ENCODE data around the gene NCAN.
A peak's percentile ranks its signal among the peaks of the same experiment; 100 is the strongest.
"Not testable (repeated sequence)": the region's sequence is repeated elsewhere in the genome, so short reads cannot be mapped to it uniquely, and the experiment has no call there.

NCAN gene

DNA sequence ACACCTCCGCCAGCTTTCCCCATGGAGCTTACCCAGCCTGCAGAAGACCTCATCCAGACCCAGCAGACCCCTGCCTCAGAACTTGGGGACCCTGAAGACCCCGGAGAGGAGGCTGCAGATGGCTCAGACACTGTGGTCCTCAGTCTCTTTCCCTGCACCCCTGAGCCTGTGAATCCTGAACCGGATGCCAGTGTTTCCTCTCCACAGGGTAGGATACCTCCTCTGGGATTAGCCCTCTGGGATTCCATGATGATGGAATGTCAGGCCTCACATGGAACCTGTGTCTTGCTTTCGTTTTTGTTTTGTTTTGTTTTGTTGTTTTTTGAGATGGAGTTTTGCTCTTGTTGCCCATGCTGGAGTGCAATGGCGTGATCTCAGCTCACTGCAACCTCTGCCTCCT lies 17.8 kb upstream of the NCAN start:
- DNase-seq (ENCODE audit: low read depth), result no peak

DNA sequence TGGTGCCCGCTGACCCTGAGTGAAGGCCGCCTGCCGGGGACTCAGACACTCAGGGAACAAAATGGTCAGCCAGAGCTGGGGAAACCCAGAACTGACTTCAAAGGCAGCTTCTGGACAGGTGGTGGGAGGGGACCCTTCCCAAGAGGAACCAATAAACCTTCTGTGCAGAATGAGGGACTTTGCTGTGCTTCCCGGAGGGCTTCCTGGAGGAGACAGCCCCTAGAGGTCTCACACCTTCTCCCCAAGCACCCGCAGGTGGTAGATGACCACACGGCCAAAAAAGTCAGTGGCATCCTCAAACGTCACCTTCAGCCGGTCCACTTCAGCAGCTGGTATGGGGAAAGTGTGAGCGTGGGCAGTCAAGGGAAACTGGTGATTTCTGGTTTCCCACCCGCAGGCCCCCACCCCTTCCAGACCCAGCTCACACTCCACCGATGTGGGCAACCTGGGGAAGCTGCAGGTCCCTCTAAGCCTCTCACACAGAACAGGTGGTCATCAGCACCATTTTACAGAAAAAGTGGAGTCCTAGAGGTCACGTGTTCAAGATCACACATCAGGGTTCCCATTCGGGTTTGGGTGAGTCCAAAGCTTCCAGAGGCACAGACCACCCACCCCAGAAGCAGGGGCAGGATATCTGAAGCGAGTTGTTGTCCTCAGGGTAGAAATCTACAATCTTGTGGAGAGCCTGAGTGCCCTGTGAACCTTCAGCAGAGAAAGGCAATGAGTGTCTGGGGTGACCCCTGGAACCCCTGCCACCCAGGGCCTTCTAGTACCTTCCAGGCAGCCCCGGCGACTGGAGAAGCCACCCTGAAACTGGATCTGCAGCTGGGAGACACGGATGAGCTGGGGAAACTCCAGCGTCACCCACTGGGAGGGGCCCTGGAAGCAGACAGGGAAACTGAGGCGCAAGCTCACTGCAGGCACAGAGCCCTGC lies 9.8 kb upstream of the NCAN start:
- no peak for DNase-seq (ENCODE audit: low read depth)

DNA sequence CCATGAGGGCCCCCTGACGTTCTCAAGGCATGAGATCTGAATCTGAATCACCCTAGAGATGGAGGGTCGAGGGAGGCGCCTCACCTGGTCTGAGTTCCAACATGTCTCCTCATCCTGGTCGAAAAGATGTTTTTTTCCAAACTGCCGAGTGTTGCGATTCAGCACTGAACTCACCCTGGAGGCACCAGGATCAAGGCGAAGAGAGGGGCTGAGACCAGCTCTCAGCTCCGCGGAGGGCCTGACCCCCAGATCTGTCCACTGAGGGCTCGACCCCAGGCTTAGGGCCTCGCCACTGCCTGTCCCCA lies 9.1 kb upstream of the NCAN start:
- DNase-seq (ENCODE audit: low read depth), result no peak

GRCh38 chr19:19203012-19203856 lies 8.5 kb upstream of the NCAN start, which contains the start of gene NR2C2AP:
Gene NR2C2AP, minus strand, starts transcription at chr19:19203414. Its CDS starts 354 bp downstream, at chr19:19203060.
- peak; percentile 85 for DNase-seq (ENCODE audit: low read depth)

GRCh38 chr19:19204181-19204580 lies 7.6 kb upstream of the NCAN start:
- DNase-seq (ENCODE audit: low read depth), result no peak

DNA sequence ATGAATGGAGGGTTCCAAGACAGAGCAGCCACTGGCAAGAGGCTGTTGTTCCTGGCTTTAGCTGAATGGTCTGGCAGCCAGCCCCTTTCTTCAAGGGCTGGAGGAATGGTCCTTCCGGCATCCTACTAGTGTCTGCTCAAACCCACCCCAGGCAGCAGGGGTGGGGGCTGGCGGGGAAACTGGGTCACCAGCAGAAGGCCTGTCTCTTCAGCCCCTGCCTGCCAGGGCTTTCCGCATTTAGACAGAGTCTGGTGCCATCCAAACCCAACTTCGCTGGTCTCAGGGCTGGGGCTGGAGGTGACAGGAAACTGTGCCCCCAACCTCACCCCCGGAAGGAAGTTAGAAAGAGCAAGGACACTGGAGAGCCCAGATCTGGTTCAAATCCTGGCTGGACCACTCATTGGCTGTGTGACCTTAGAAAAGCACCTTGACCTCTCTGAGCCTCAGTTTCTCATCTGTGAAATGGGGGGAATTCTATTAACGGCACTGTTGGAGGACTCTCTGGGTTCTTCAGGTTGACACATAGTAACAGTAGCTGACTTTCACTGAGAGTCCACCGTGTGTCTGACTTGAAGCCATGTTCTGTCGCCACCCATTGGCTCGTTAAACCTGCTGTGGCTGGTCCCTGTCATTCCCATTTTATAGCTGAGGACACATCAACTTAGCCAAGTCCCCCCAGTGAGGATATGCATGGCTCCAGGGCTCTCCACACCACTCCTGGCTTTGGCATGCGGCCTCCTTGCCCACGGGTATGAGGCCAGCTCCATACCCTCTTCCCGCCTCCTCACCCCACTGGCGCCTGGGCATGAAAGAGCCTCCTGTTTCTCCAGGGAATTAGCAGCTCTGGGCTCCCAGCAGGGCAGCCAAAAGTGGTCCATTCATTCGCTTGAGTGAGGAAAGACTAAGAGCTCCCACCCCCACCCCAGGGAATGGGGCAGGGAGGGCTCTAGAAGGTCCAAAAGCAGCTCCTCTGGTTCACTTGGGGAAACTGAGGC lies 6.0 kb upstream of the NCAN start:
- no peak for DNase-seq (ENCODE audit: low read depth)

DNA sequence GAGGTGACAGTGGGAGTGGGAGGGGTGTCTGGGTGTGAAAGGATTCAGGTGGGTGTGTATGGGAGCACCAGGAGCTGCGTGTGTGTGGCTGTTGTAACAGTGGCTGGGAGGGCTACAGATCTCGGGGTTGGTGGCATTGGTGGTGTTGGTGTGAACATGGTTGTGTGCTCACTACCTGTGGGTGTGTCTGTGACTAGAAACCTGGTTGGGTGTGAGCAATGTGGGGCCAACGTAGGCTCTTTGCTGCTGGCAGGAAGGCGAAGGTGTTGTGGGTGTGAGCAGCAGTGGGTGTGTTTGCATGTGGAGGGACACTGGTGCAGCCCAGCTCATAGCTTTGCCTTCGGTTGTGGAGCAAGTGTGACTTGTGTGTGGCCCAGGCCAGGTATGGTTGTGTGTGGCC lies 4.8 kb upstream of the NCAN start:
- no peak for DNase-seq (ENCODE audit: low read depth)

- no peak for DNase-seq (ENCODE audit: low read depth)
These were observed 3.9 kb upstream of the NCAN start for GRCh38 chr19:19207637-19208572.

- DNase-seq (ENCODE audit: low read depth), result no peak
These were observed 2.4 kb upstream of the NCAN start for GRCh38 chr19:19209372-19209771.

GRCh38 chr19:19212916-19213315 lies 1.2 kb downstream of the NCAN start:
- no peak for DNase-seq (ENCODE audit: low read depth)

DNA sequence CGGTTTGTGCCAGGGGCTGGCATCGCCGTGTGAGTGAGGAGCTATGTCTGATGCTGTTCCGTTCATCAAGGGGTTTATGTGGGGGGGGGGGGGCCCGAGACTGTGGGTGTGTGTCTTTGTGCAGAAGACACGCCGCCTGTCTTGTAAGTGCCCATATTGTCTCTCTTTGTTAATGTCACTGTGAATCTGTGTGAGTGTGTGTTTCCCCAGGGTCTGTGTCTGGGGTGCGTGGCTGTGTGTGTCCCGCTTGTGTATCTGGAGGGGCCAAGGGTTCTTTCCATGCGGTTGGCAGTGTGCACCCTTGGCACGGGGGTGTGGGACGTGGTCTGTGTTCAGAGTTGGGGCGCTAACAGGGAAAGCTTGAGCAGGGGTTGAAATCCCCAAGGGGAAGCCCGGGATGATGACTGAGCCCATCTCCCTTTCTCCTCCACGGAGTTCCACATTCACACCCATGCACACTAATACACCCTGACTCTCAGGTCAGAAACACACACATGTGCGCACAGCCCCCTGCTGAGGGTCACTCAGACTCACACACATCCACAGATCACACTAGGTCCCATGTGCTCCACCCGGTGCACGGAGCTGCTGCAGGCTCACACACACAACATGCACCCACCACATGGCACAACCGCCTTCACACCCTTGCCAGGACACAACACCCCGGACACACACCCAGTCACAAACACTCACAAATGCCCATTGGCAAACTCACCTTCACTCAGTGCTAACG lies 1.8 kb downstream of the NCAN start:
- no peak for DNase-seq (ENCODE audit: low read depth)

GRCh38 chr19:19214159-19214490 lies 2.4 kb downstream of the NCAN start:
- DNase-seq (ENCODE audit: low read depth), result no peak

GRCh38 chr19:19214892-19215291 lies 3.1 kb downstream of the NCAN start:
- no peak for DNase-seq (ENCODE audit: low read depth)

DNA sequence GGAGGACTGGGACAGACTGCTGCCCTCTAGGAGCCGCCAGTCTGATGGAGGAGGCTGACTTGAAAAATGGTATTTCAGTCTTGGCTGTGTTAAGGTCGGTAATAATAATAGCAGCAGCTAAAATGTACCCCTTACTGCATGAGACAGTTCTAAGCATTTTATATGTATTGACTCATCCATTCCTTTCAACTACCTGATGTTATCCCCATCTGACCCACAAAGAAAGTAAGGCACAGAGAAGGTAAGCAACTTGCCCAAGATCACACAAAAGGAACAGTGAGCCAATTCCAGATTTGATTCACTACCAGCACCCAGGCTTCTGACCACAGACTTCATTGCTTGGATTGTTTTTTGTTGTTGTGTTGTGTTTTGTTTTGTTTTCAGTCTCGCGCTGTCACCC lies 4.0 kb downstream of the NCAN start:
- DNase-seq (ENCODE audit: low read depth), result no peak

DNA sequence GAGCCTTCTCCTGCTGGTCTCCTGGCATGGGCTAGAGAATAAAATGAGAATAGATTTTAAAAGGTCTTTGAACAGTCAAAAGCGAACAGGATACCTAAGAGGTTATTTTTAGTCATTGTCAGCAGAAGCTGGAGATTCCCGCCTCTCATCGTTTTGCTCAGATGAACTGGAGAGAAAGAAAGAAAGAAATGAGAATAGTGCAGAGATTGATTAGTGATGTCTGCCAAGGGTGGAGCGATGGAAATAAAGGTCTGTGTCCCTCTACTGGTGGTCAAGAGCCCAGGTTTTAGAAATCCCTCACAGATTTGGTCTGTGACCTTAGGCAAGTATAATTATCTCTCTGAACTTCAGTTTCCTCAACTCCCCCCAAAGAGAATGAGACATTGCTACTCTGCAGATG lies 5.3 kb downstream of the NCAN start:
- no peak for DNase-seq (ENCODE audit: low read depth)

- no peak for DNase-seq (ENCODE audit: low read depth)
These were observed 7.2 kb downstream of the NCAN start for GRCh38 chr19:19218911-19219310.

DNA sequence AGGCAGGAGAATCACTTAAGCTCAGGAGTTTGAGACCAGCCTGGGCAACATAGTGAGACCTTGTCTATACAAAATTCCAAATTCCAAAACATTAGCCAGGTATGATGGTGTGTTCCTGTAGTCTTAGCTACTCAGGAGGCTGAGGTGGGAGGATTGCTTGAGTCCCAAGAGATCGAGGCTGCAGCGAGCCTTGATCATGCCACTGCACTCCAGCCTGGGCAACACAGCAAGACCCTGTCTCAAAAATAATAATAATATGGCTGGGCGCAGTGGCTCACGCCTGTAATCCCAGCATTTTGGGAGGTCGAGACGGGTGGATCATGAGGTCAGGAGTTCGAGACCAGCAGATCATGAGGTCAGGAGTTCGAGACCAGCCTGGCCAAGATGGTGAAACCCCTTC lies 9.2 kb downstream of the NCAN start:
- DNase-seq (ENCODE audit: low read depth), result not testable (repeated sequence)

DNA sequence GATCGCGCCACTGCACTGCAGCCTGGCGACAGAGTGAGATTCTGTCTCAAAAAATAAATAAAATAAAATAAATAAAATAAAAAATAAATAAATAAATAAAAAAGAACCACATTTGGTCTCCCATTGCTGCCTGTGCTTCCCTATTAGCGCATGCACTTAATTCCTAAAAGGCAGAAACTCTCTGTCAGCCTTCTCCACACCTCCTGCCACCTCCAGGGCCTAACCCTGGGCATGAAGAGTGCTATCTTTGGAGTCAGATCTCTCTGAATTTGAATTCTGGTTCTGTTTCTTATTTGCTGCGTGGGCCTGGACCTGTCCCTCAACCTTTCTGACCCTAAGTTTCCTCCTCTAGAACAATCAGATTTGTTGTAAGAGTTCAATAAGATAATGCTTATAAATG lies 11.3 kb downstream of the NCAN start:
- DNase-seq (ENCODE audit: low read depth), result no peak

DNA sequence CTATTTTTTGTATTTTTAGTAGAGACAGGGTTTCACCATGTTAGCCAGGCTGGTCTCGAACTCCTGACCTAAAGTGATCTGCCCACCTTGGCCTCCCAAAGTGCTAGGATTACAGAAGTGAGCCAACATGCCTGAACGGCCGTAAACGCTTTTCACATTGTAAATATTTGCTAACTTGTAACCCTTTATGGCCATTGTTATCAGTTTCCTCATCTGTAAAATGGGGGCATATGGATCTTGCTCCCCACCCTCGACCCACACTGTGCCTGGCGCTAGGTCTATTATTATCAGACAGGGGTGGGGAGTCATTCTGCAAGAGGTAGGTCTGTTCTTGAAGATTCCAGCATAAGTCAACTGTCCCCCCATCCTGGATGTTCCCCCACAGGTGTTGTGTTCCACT lies 11.9 kb downstream of the NCAN start:
- DNase-seq (ENCODE audit: low read depth), result no peak

- DNase-seq (ENCODE audit: low read depth), result no peak
These were observed 12.5 kb downstream of the NCAN start for GRCh38 chr19:19224150-19224851.
